DOHH2 (cell line): ENCODE data around the gene SDHD.

Experiments
- H3F3A ChIP-seq: fragments of 200-600 bp; sonication (generic), shearing (Covaris generic); 2 replicates; pipeline ENCODE4 v1.6.0; 2016; ENCODE audit warnings: antibody characterized with exemption, mild to moderate bottlenecking; ENCODE audit not compliant: control insufficient read depth, insufficient read depth
- H3K27ac ChIP-seq: fragments of 200-600 bp; sonication (generic); 2 replicates; pipeline ENCODE4 v1.5.1; 2014; ENCODE audit warnings: low read depth, mild to moderate bottlenecking, low read length, moderate library complexity
- H3K27me3 ChIP-seq: fragments of 200-600 bp; sonication (generic); 2 replicates; pipeline ENCODE4 v1.6.1; 2014; ENCODE audit warnings: mild to moderate bottlenecking, low read length, mixed read lengths; ENCODE audit not compliant: control insufficient read depth
- H3K36me3 ChIP-seq: fragments of 200-600 bp; sonication (generic); 2 replicates; pipeline ENCODE4 v1.6.1; 2014; ENCODE audit warnings: mild to moderate bottlenecking, low read length, moderate library complexity, mixed read lengths; ENCODE audit not compliant: control insufficient read depth
- H3K4me1 ChIP-seq: fragments of 200-600 bp; sonication (generic); 2 replicates; pipeline ENCODE4 v1.6.1; 2014; ENCODE audit warnings: mild to moderate bottlenecking, low read length, mixed read lengths; ENCODE audit not compliant: control insufficient read depth
- H3K4me2 ChIP-seq: fragments of 200-600 bp; sonication (generic); 2 replicates; pipeline ENCODE4 v1.6.0; 2014; ENCODE audit warnings: mild to moderate bottlenecking, low read length, moderate library complexity
- H3K4me3 ChIP-seq: fragments of 200-600 bp; sonication (generic); 2 replicates; pipeline ENCODE4 v1.5.1; 2014; ENCODE audit warnings: mild to moderate bottlenecking, low read length, mixed read lengths
- H3K79me2 ChIP-seq: fragments of 200-600 bp; sonication (generic); 2 replicates; pipeline ENCODE4 v1.6.1; 2014; ENCODE audit warnings: mild to moderate bottlenecking, low read length, mixed read lengths; ENCODE audit not compliant: control insufficient read depth
- H3K9me2 ChIP-seq: fragments of 200-600 bp; sonication (generic); replicated peaks from 2 replicates; pipeline ENCODE4 v1.6.1; 2014; ENCODE audit warnings: mild to moderate bottlenecking, low read length, mixed read lengths; ENCODE audit not compliant: control insufficient read depth
- H3K9me3 ChIP-seq: fragments of 200-600 bp; sonication (generic); 2 replicates; pipeline ENCODE4 v1.6.1; 2014; ENCODE audit warnings: antibody characterized with exemption, low read length, mixed read lengths; ENCODE audit not compliant: control insufficient read depth, insufficient read depth
- H4K20me1 ChIP-seq: fragments of 200-600 bp; sonication (generic); 2 replicates; pipeline ENCODE4 v1.6.0; 2014; ENCODE audit warnings: low read depth, mild to moderate bottlenecking, antibody characterized with exemption, low read length, moderate library complexity; ENCODE audit not compliant: control insufficient read depth, insufficient read depth
- EZH2phosphoT487 ChIP-seq: fragments of 200-600 bp; sonication (generic); IDR thresholded peaks from 2 replicates; pipeline ENCODE4 v1.6.1; 2017; ENCODE audit warnings: borderline replicate concordance, mild to moderate bottlenecking, antibody characterized with exemption, low read length, moderate library complexity, mixed read lengths
- TF ChIP-seq, protein P1 (sequence below): fragments of 200-600 bp; sonication (generic); IDR thresholded peaks from one replicate; pipeline ENCODE4 v1.5.1; 2014; ENCODE audit warnings: antibody characterized with exemption, mild to moderate bottlenecking, low read depth, low read length; ENCODE audit not compliant: poor library complexity, severe bottlenecking

SDHD gene

GRCh38 chr11:112103446-112103845, 16.8 kb downstream of the SDHD start:
- Histone ChIP-seq H3K4me2 (no peak overlapping the region), H3K27ac (no peak overlapping the region), H3K9me2 (no peaks in the 10 kb centered on the region), H3K9me3 (no peaks in the 10 kb centered on the region), H3K4me1 (no peaks in the 10 kb centered on the region), H4K20me1 (no peaks in the 10 kb centered on the region), H3F3A (no peaks in the 10 kb centered on the region), H3K79me2 (no peaks in the 10 kb centered on the region), H3K36me3 (no peaks in the 10 kb centered on the region), H3K27me3 (no peaks in the 10 kb centered on the region), H3K4me3 (no peak overlapping the region)
- TF ChIP-seq, protein P1, sequence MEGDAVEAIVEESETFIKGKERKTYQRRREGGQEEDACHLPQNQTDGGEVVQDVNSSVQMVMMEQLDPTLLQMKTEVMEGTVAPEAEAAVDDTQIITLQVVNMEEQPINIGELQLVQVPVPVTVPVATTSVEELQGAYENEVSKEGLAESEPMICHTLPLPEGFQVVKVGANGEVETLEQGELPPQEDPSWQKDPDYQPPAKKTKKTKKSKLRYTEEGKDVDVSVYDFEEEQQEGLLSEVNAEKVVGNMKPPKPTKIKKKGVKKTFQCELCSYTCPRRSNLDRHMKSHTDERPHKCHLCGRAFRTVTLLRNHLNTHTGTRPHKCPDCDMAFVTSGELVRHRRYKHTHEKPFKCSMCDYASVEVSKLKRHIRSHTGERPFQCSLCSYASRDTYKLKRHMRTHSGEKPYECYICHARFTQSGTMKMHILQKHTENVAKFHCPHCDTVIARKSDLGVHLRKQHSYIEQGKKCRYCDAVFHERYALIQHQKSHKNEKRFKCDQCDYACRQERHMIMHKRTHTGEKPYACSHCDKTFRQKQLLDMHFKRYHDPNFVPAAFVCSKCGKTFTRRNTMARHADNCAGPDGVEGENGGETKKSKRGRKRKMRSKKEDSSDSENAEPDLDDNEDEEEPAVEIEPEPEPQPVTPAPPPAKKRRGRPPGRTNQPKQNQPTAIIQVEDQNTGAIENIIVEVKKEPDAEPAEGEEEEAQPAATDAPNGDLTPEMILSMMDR: no peak
- TF ChIP-seq EZH2phosphoT487: no peak

GRCh38 chr11:112106070-112106469, 19.4 kb downstream of the SDHD start:
- no peaks in the 10 kb centered on the region for H4K20me1 ChIP-seq
- H3F3A ChIP-seq: no peaks in the 10 kb centered on the region
- H3K4me1 ChIP-seq: no peaks in the 10 kb centered on the region
- no peaks in the 10 kb centered on the region for H3K79me2 ChIP-seq
- no peaks in the 10 kb centered on the region for H3K9me3 ChIP-seq
- no peaks in the 10 kb centered on the region for H3K36me3 ChIP-seq
- no peak overlapping the region for H3K27ac ChIP-seq
- no peaks in the 10 kb centered on the region for H3K9me2 ChIP-seq
- no peak for TF ChIP-seq EZH2phosphoT487
- TF ChIP-seq, protein P1: no peak
- H3K27me3 ChIP-seq: no peaks in the 10 kb centered on the region
- no peak overlapping the region for H3K4me2 ChIP-seq
- H3K4me3 ChIP-seq: no peak overlapping the region

DNA sequence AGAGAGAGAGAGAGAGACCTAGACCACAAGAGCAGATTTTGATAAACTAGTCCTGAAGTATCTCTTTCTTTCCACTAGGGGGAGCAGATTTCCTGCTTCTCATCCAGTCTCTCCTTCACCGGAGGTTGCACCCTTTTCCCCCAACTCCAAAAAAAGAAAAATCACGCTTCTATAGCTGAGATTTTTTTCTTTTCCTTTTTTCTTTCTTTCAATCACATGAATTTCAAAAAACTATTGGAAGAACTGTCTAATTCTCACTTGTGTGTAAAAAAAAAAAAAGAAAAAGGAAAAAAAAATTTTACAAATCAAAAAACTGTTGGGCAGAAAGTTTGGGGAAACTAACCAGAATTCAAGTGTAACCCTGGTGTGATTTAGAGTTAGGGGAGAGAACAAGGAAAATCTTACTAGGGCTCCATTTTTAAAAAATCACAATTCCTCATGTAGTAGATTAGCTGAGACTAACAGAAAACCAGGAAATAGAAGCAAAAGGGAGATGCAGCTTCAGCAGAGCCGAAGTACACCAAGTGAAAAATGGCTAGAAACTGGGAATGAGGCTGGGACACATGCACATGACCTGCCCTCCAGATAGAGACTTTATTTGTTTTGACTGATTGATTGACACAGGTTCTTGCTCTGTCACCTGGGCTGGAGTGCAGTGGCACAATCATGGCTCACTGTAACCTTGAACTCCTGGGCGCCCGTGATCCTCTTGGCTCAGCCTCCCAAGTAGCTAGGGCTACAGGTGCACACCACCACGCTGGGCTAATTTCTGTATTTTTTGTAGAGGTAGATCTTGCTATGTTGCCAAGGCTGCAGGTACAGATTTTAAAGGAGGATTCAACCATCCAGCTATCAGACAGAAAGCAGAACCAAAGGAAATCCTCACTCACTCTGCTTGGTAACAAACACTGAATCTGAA, 27.1 kb downstream of the SDHD start:
- Histone ChIP-seq H3K4me2 (peak overlapping the region; percentile 39), H3K9me3 (no peaks in the 10 kb centered on the region), H3F3A (no peaks in the 10 kb centered on the region), H4K20me1 (no peaks in the 10 kb centered on the region), H3K9me2 (no peaks in the 10 kb centered on the region), H3K4me1 (peaks cover 4% of the 10 kb centered on the region; the same call in 1 of the 2 replicates), H3K4me3 (no peak overlapping the region), H3K27me3 (no peaks in the 10 kb centered on the region), H3K27ac (no peak overlapping the region), H3K36me3 (no peaks in the 10 kb centered on the region), H3K79me2 (no peaks in the 10 kb centered on the region)
- TF ChIP-seq EZH2phosphoT487: no peak
- TF ChIP-seq, protein P1: peak; percentile 60
